Spleen (tissue), 11 donors: ENCODE data around the gene PHLDA2. TPM values are rescaled to one million over a fixed set of nuclear protein-coding genes. Genes with fewer than 3 reads are reported as not detected.

Experiments
- DNase-seq: peaks from one replicate; pipeline ENCODE4 v3.0.0-alpha.2; 2020
- H3K27ac ChIP-seq, 8 donors: fragments of 200-600 bp; sonication (generic) in 7 of 8; 1 replicate in 4 of 8; 2 replicates in 4 of 8; pipeline versions ENCODE4 v1.5.0 to v1.8.0; 2016 to 2021; ENCODE audit warnings: inconsistent platforms in 4 of 8, mild to moderate bottlenecking in 4 of 8, moderate library complexity in 1 of 8
- H3K27me3 ChIP-seq, 7 donors: fragments of 200-600 bp; sonication (generic) in 6 of 7; replicated peaks in 1 of 7; 1 replicate in 4 of 7; 2 replicates in 3 of 7; pipeline versions ENCODE4 v1.5.0 to v1.8.0; 2016 to 2021; ENCODE audit warnings: inconsistent platforms in 3 of 7, mild to moderate bottlenecking in 1 of 7
- H3K36me3 ChIP-seq, 6 donors: fragments of 200-600 bp; sonication (generic) in 5 of 6; 1 replicate in 4 of 6; 2 replicates in 2 of 6; pipeline versions ENCODE4 v1.5.0 to v1.8.0; 2016 to 2021; ENCODE audit warnings: inconsistent platforms in 2 of 6
- H3K4me1 ChIP-seq, 6 donors: fragments of 200-600 bp; sonication (generic) in 5 of 6; 1 replicate in 3 of 6; 2 replicates in 3 of 6; pipeline versions ENCODE4 v1.5.0 to v1.8.0; 2016 to 2021; ENCODE audit warnings: inconsistent platforms in 3 of 6
- H3K4me3 ChIP-seq, 8 donors: fragments of 200-600 bp; sonication (generic) in 7 of 8; 1 replicate in 4 of 8; 2 replicates in 4 of 8; pipeline versions ENCODE4 v1.5.0 to v1.8.0; 2016 to 2021; ENCODE audit warnings: inconsistent platforms in 4 of 8, mild to moderate bottlenecking in 4 of 8, moderate library complexity in 2 of 8
- H3K9me3 ChIP-seq, 8 donors: fragments of 200-600 bp; sonication (generic) in 7 of 8; 1 replicate in 4 of 8; 2 replicates in 4 of 8; pipeline versions ENCODE4 v1.5.0 to v1.8.0; 2016 to 2021; ENCODE audit warnings: inconsistent platforms in 4 of 8
- POLR2A ChIP-seq, 3 donors: fragments of 450-650 bp; IDR thresholded peaks; one replicate each; pipeline ENCODE4 v1.5.1; 2017; ENCODE audit warnings: antibody characterized with exemption in 3 of 3, mild to moderate bottlenecking in 1 of 3
- POLR2AphosphoS5 ChIP-seq, 3 donors: sonication (generic); formaldehyde crosslinking; IDR thresholded peaks; one replicate each; pipeline ENCODE4 v1.5.1; 2017; ENCODE audit warnings: antibody characterized with exemption in 3 of 3
- WGBS, 5 donors: extraction: QIAGEN DNeasy Blood & Tissue Kit in 3 of 5; methylation state at CpG; one replicate each; pipeline versions ENCODE4 v1.1.5 to v1.1.7; 2013 to 2018; 5-methylcytosine and 5-hydroxymethylcytosine counted together
- intact Hi-C: fragments of 100-400 bp; cut with DNase I; formaldehyde crosslinking; loops from one replicate; pipeline ENCODE4 v1.15.0; 2023; ENCODE audit warnings: low total_unique reads
- polyA plus RNA-seq, 3 donors: library from polyadenylated mRNA; stranded (reverse); fragments of 200-250 nt; gene quantifications; one replicate each; pipeline ENCODE4 v1.2.1, GENCODE V29; 2013
- total RNA-seq, 7 donors: library from RNA; depleted of rRNA in 3 of 7; stranded (reverse); fragments of >200 nt in 3 of 7; fragmentation: NEBNext Ultra II Directional in 4 of 7; extraction: Animal tissue kit (Norgen Biotek cat#: 25700) in 4 of 7; gene quantifications; one replicate each; pipeline versions ENCODE4 v1.1.0 to v1.2.1, GENCODE V29; 2016 to 2021
- TF ChIP-seq, protein P1 (sequence below), 11 experiments: fragments of 200-600 bp in 7 of 11; fragments of 450-650 bp in 4 of 11; sonication (generic) in 4 of 11; IDR thresholded peaks in 8 of 11; conservative IDR thresholded peaks in 3 of 11; 1 replicate in 7 of 11; 2 replicates in 4 of 11; pipeline versions ENCODE4 v1.4.0 to v1.8.0; 2016 to 2021; ENCODE audit warnings: antibody characterized with exemption in 11 of 11, inconsistent platforms in 4 of 11, mild to moderate bottlenecking in 1 of 11
- donor health status: healthy with polysubstance abuse.
- donor health status: DM: no; HTN: no; CAD: no; lungs with moderate emphysema.
- donor health status: DM: no; HTN: no; CAD: no.
- donor health status: Bipolar disorder and iron deficiency.
- donor health status: healthy.
- donor health status: DM: no; HTN: no; CAD: no.
- donor health status: DM: yes; HTN: yes; CAD: no.

The PHLDA2 gene
- total and polyA plus RNA-seq, 10 donors = 1.4 to 3.5 (median 1.7) TPM; not detected in 1

- Histone ChIP-seq H3K27me3 (peaks cover 0 to 7% (median 0%) of the 10 kb centered on the region in 7 donors), H3K27ac (no peak overlapping the region), H3K4me1 (no peaks in the 10 kb centered on the region), H3K9me3 (no peaks in the 10 kb centered on the region), H3K36me3 (no peaks in the 10 kb centered on the region), H3K4me3 (no peak overlapping the region)
- no peak for DNase-seq
- TF ChIP-seq POLR2A (IDR thresholded peaks at IDR 0.05) = no peak
- TF ChIP-seq, protein P1, sequence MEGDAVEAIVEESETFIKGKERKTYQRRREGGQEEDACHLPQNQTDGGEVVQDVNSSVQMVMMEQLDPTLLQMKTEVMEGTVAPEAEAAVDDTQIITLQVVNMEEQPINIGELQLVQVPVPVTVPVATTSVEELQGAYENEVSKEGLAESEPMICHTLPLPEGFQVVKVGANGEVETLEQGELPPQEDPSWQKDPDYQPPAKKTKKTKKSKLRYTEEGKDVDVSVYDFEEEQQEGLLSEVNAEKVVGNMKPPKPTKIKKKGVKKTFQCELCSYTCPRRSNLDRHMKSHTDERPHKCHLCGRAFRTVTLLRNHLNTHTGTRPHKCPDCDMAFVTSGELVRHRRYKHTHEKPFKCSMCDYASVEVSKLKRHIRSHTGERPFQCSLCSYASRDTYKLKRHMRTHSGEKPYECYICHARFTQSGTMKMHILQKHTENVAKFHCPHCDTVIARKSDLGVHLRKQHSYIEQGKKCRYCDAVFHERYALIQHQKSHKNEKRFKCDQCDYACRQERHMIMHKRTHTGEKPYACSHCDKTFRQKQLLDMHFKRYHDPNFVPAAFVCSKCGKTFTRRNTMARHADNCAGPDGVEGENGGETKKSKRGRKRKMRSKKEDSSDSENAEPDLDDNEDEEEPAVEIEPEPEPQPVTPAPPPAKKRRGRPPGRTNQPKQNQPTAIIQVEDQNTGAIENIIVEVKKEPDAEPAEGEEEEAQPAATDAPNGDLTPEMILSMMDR (IDR thresholded peaks at IDR 0.05 in 8 of 11, conservative IDR thresholded peaks at IDR 0.05 in 3 of 11) = no peak
- TF ChIP-seq POLR2AphosphoS5 (IDR thresholded peaks at IDR 0.05) = no peak
- intact Hi-C loops = no loop called here
- 89 to 96% (median 93%) methylated on average over 10 to 12 of the region's 12 CpGs for WGBS, 5 donors
Observed at GRCh38 chr11:2920343-2920742, 8.9 kb downstream of the PHLDA2 start.

GRCh38 chr11:2919837-2920236 lies 9.4 kb downstream of the PHLDA2 start:
- Histone ChIP-seq H3K27me3 (peaks cover 0 to 7% (median 0%) of the 10 kb centered on the region in 7 donors), H3K4me3 (no peak overlapping the region), H3K4me1 (no peaks in the 10 kb centered on the region), H3K36me3 (no peaks in the 10 kb centered on the region), H3K27ac (no peak overlapping the region), H3K9me3 (no peaks in the 10 kb centered on the region)
- no peak for DNase-seq
- intact Hi-C loops = no loop called here
- WGBS, 5 donors = 67 to 93% (median 91%) methylated on average over 1 to 13 of the region's 13 CpGs; no CpG with 5 or more reads in 1 of the 5 donors
- TF ChIP-seq, protein P1 (IDR thresholded peaks at IDR 0.05 in 8 of 11, conservative IDR thresholded peaks at IDR 0.05 in 3 of 11) = no peak
- no peak for TF ChIP-seq POLR2A (IDR thresholded peaks at IDR 0.05)
- no peak for TF ChIP-seq POLR2AphosphoS5 (IDR thresholded peaks at IDR 0.05)

DNA sequence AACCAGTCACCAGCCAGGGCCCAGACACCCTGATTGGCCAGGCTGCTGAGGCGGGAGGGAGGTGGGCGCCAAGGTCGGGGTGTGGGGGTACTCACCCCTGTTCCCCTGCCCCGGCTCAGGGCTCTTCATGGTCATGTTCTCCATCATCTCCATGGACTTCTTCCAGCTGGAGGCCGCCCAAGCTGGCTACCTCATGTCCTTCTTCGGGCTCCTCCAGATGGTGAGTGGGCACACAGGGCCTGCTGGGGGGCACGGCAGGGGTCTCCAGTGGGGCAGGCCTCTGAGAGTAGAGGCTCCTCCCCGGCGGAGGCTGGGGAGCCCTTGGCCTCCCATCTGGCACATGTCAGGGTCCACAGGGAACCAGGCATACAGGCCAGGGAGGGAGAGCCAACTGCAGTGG lies 10.0 kb downstream of the PHLDA2 start:
- DNase-seq = no peak
- 84 to 94% (median 91%) methylated on average over 8 to 9 of the region's 9 CpGs; no CpG with 5 or more reads in 1 of the 5 donors for WGBS, 5 donors
- Histone ChIP-seq H3K27me3 (peaks cover 0 to 4% (median 0%) of the 10 kb centered on the region in 7 donors), H3K9me3 (no peaks in the 10 kb centered on the region), H3K36me3 (no peaks in the 10 kb centered on the region), H3K27ac (no peak overlapping the region), H3K4me1 (peaks cover 0 to 3% (median 1%) of the 10 kb centered on the region in 6 donors), H3K4me3 (no peak overlapping the region)
- intact Hi-C loops = no loop called here
- TF ChIP-seq POLR2AphosphoS5 (IDR thresholded peaks at IDR 0.05) = no peak
- TF ChIP-seq POLR2A (IDR thresholded peaks at IDR 0.05) = no peak
- TF ChIP-seq, protein P1 (IDR thresholded peaks at IDR 0.05 in 8 of 11, conservative IDR thresholded peaks at IDR 0.05 in 3 of 11) = no peak

- WGBS, 5 donors = 84 to 89% (median 85%) methylated on average over 21 to 25 of the region's 25 CpGs
- Histone ChIP-seq H3K27ac (no peak overlapping the region), H3K4me3 (no peak overlapping the region), H3K9me3 (no peaks in the 10 kb centered on the region), H3K36me3 (no peaks in the 10 kb centered on the region), H3K4me1 (peaks cover 0 to 15% (median 10%) of the 10 kb centered on the region in 6 donors), H3K27me3 (no peaks in the 10 kb centered on the region)
- no peak for DNase-seq
- intact Hi-C loops = no loop called here
- TF ChIP-seq, protein P1 (IDR thresholded peaks at IDR 0.05 in 8 of 11, conservative IDR thresholded peaks at IDR 0.05 in 3 of 11) = no peak
- TF ChIP-seq POLR2A (IDR thresholded peaks at IDR 0.05) = no peak
- TF ChIP-seq POLR2AphosphoS5 (IDR thresholded peaks at IDR 0.05) = no peak
Observed at GRCh38 chr11:2917842-2918490, 11.3 kb downstream of the PHLDA2 start.
